ENCODE measurements around the gene VTA1.

GRCh38 chr6:142121342-142121741 lies 25.7 kb upstream of the VTA1 start:
- TF ChIP-seq, protein P1, sequence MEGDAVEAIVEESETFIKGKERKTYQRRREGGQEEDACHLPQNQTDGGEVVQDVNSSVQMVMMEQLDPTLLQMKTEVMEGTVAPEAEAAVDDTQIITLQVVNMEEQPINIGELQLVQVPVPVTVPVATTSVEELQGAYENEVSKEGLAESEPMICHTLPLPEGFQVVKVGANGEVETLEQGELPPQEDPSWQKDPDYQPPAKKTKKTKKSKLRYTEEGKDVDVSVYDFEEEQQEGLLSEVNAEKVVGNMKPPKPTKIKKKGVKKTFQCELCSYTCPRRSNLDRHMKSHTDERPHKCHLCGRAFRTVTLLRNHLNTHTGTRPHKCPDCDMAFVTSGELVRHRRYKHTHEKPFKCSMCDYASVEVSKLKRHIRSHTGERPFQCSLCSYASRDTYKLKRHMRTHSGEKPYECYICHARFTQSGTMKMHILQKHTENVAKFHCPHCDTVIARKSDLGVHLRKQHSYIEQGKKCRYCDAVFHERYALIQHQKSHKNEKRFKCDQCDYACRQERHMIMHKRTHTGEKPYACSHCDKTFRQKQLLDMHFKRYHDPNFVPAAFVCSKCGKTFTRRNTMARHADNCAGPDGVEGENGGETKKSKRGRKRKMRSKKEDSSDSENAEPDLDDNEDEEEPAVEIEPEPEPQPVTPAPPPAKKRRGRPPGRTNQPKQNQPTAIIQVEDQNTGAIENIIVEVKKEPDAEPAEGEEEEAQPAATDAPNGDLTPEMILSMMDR (IDR thresholded peaks at IDR 0.05) = no peak
- TF ChIP-seq POLR2A (IDR thresholded peaks at IDR 0.05) = no peak
